PC-3 (cell line): ENCODE measurements around the gene TMTC2. TPM values are rescaled to one million over a fixed set of nuclear protein-coding genes. Genes with fewer than 3 reads are reported as not detected.

Source experiments
- ATAC-seq: fragments of 200-7000 bp; cut with Tn5 transposase; 2 replicates; pipeline ENCODE4 v1.9.1; 2020; ENCODE audit warnings: mild to moderate bottlenecking, moderate library complexity
- BruUV-seq: library from RNA; stranded (reverse); fragments of 400-500 nt; replicated peaks from 2 replicates; lab custom pipeline; 2021; lab: Mats Ljungman, UMichigan
- CTCF ChIA-PET: fragments of 300-600 bp; sonication (Branson Sonifier 250); formaldehyde crosslinking; loops from one replicate; lab custom pipeline; 2022; ENCODE audit warnings: antibody characterized with exemption; lab: Charles Lee
- POLR2A ChIA-PET: fragments of 300-600 bp; sonication (Branson Sonifier 250); formaldehyde crosslinking; loops from one replicate; lab custom pipeline; 2022; ENCODE audit warnings: antibody characterized with exemption; ENCODE audit not compliant: unreplicated experiment; lab: Charles Lee
- DNase-seq: peaks from one replicate; pipeline ENCODE4 v3.0.0-alpha.2; 2015
- H2AFZ ChIP-seq: fragments of 300-600 bp; sonication (generic); 2 replicates; pipeline ENCODE4 v1.6.0; 2016; ENCODE audit warnings: antibody characterized with exemption, low read length
- H3F3A ChIP-seq: fragments of 300-600 bp; sonication (generic); one replicate; pipeline ENCODE4 v1.6.0; 2017; ENCODE audit warnings: antibody characterized with exemption, low read length, control low read depth, mild to moderate bottlenecking; ENCODE audit not compliant: unreplicated experiment
- H3K27ac ChIP-seq: fragments of 300-600 bp; sonication (generic); 2 replicates; pipeline ENCODE4 v1.5.1; 2016; ENCODE audit warnings: mild to moderate bottlenecking, low read length
- H3K27me3 ChIP-seq: fragments of 300-600 bp; sonication (generic); 2 replicates; pipeline ENCODE4 v1.6.1; 2016; ENCODE audit warnings: low read length, mixed read lengths
- H3K36me3 ChIP-seq: fragments of 300-600 bp; sonication (generic); 2 replicates; pipeline ENCODE4 v1.6.1; 2016; ENCODE audit warnings: low read depth, mixed run types, low read length, mixed read lengths
- H3K4me1 ChIP-seq: fragments of 300-600 bp; sonication (generic); 2 replicates; pipeline ENCODE4 v1.5.1; 2016; ENCODE audit warnings: low read length; ENCODE audit not compliant: insufficient read depth
- H3K4me2 ChIP-seq: fragments of 300-600 bp; sonication (generic); 2 replicates; pipeline ENCODE4 v1.6.0; 2016; ENCODE audit warnings: low read length
- H3K4me3 ChIP-seq: fragments of 300-600 bp; sonication (generic); 2 replicates; pipeline ENCODE4 v1.5.1; 2016; ENCODE audit warnings: mild to moderate bottlenecking, low read length, mixed read lengths
- H3K79me2 ChIP-seq: fragments of 300-600 bp; sonication (generic); 2 replicates; pipeline ENCODE4 v1.6.1; 2017; ENCODE audit warnings: low read length, mixed read lengths
- H3K9ac ChIP-seq: fragments of 300-600 bp; sonication (generic); 2 replicates; pipeline ENCODE4 v1.6.0; 2016; ENCODE audit warnings: mild to moderate bottlenecking, low read length
- H3K9me2 ChIP-seq: fragments of 300-600 bp; sonication (generic); replicated peaks from 2 replicates; pipeline ENCODE4 v1.6.1; 2016; ENCODE audit warnings: mixed run types, low read length, mixed read lengths
- H3K9me3 ChIP-seq: fragments of 300-600 bp; sonication (generic); 2 replicates; pipeline ENCODE4 v1.6.1; 2016; ENCODE audit warnings: low read length, mixed read lengths
- H4K20me1 ChIP-seq: fragments of 300-600 bp; sonication (generic); 2 replicates; pipeline ENCODE4 v1.6.1; 2016; ENCODE audit warnings: low read length, mixed read lengths
- EZH2 ChIP-seq: fragments of 300-600 bp; sonication (generic); IDR thresholded peaks from one replicate; pipeline ENCODE4 v1.6.1; 2017; ENCODE audit warnings: antibody characterized with exemption, mild to moderate bottlenecking, low read length; ENCODE audit not compliant: unreplicated experiment
- EZH2phosphoT487 ChIP-seq: fragments of 300-600 bp; sonication (generic); IDR thresholded peaks from 2 replicates; pipeline ENCODE4 v1.6.1; 2018; ENCODE audit warnings: mild to moderate bottlenecking, antibody characterized with exemption, low read length, borderline replicate concordance
- intact Hi-C: fragments of 100-400 bp; cut with micrococcal nuclease; formaldehyde crosslinking; loops from 2 replicates; pipeline ENCODE4 v1.9.0; 2023
- total RNA-seq: library from RNA; depleted of rRNA; stranded (reverse); fragments of >200 nt; gene quantifications from 2 replicates; pipeline ENCODE4 v1.2.3, GENCODE V29; 2014
- TF ChIP-seq, protein P1 (sequence below): fragments of 300-600 bp; sonication (generic); conservative IDR thresholded peaks from 2 replicates; pipeline ENCODE4 v1.5.1; 2017; ENCODE audit warnings: antibody characterized with exemption, low read depth, mild to moderate bottlenecking, low read length

The TMTC2 gene
- total RNA-seq, 1 experiment from 2014 or later, result 10.7 TPM

DNA sequence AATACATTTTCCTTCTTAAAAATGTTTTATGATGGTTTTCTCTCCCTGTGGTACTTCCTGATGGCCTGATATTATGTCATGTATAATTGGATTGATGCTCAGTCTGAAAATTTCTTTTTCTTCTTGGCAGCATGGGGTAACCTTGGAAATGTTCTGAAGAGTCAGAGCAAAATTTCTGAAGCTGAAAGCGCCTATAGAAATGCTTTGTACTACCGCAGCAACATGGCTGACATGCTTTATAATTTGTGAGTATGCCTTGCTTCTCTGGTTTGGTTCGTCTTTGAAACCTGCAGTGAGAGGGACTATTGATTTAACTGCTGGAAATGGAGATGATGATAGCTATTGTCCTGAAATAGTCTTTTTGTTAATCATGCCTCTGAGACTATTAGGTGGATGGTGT, 243.6 kb downstream of the TMTC2 start:
- Histone ChIP-seq H3F3A (no peaks in the 10 kb centered on the region), H3K27ac (no peak overlapping the region), H3K4me1 (peaks cover 11% of the 10 kb centered on the region; the same call in 1 of the 2 replicates), H3K4me2 (no peak overlapping the region), H3K36me3 (no peaks in the 10 kb centered on the region), H2AFZ (no peak overlapping the region), H3K27me3 (no peaks in the 10 kb centered on the region), H3K9ac (no peak overlapping the region), H4K20me1 (no peaks in the 10 kb centered on the region), H3K4me3 (no peak overlapping the region), H3K9me3 (no peaks in the 10 kb centered on the region), H3K9me2 (no peaks in the 10 kb centered on the region), H3K79me2 (no peaks in the 10 kb centered on the region)
- intact Hi-C loops, result no loop called here
- POLR2A ChIA-PET, result no interaction called here
- CTCF ChIA-PET, result no interaction called here
- no TSS peak for BruUV-seq
- no peak for ATAC-seq
- no peak for DNase-seq
- TF ChIP-seq EZH2phosphoT487, result no peak
- no peak for TF ChIP-seq EZH2
- TF ChIP-seq, protein P1, sequence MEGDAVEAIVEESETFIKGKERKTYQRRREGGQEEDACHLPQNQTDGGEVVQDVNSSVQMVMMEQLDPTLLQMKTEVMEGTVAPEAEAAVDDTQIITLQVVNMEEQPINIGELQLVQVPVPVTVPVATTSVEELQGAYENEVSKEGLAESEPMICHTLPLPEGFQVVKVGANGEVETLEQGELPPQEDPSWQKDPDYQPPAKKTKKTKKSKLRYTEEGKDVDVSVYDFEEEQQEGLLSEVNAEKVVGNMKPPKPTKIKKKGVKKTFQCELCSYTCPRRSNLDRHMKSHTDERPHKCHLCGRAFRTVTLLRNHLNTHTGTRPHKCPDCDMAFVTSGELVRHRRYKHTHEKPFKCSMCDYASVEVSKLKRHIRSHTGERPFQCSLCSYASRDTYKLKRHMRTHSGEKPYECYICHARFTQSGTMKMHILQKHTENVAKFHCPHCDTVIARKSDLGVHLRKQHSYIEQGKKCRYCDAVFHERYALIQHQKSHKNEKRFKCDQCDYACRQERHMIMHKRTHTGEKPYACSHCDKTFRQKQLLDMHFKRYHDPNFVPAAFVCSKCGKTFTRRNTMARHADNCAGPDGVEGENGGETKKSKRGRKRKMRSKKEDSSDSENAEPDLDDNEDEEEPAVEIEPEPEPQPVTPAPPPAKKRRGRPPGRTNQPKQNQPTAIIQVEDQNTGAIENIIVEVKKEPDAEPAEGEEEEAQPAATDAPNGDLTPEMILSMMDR, result no peak

DNA sequence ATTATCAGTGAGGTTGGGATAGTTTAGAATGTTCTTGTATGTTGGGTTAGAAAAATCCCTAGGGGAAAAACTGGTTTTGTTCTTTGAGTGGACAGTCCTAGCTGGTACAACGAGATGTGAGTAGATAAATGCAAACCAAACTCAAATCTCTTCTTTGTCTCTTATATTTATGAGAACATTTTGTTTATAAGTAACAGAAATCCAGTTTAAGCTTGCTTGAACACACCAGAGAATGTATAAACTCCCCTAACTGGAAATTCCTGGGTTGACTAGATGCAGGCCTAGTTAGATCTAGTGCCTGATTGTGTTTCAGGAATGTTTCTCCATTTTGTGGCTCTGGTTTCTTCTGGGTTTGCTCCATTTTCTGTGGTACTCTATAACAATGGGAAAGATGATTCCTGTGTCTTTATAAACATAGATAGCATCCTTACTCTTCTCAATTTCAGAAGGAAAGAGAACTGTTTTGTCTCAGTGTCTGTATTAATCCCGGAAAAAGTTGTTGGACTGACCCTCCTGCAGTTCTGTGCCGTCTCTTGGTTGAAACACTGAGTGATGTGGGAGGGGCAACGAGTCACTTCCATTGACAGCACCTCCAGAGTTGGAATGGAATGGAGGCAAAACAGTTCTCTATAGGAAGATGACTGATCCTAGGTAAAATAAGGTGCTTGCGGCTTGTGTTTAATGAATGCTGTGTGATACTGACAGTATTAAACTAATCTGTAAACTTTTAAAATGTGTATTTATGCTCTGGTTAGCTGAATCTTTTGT, 244.8 kb downstream of the TMTC2 start:
- peak overlapping the region; percentile 23 for H3K27ac ChIP-seq
- H3K4me1 ChIP-seq, result peaks cover 11% of the 10 kb centered on the region; the same call in 1 of the 2 replicates
- no peaks in the 10 kb centered on the region for H3K9me3 ChIP-seq
- no peaks in the 10 kb centered on the region for H3K9me2 ChIP-seq
- H4K20me1 ChIP-seq, result no peaks in the 10 kb centered on the region
- H3K9ac ChIP-seq, result no peak overlapping the region
- ChIA-PET CTCF (no interaction called here), POLR2A (no interaction called here)
- H3K4me2 ChIP-seq, result peak overlapping the region; percentile 4
- TF ChIP-seq EZH2 (no peak), EZH2phosphoT487 (no peak)
- TF ChIP-seq, protein P1, result no peak
- no peaks in the 10 kb centered on the region for H3F3A ChIP-seq
- H2AFZ ChIP-seq, result peak overlapping the region; percentile 59
- H3K79me2 ChIP-seq, result no peaks in the 10 kb centered on the region
- BruUV-seq, result no TSS peak
- ATAC-seq (peak; percentile 75), DNase-seq (peak; percentile 49)
- H3K36me3 ChIP-seq, result no peaks in the 10 kb centered on the region
- no peak overlapping the region for H3K4me3 ChIP-seq
- intact Hi-C loops, result no loop called here
- no peaks in the 10 kb centered on the region for H3K27me3 ChIP-seq

DNA sequence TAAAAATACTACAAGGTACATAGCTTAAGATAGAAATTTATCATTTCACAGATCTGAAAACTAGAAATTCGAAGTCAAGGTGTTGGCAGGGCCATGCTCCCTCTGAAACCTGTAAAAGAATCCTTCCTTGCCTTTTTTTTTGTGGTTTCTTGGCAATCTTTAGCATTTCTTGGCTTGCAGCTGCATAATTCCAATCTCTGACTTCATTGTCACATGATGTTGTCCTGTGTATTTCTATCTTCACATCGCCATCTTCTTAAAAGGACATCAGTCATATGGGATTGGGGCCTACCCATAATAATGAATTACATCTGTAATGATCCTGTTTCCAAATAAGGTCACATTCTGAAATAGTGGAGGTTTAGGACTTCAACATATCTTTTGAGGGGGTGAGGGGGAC, 250.4 kb downstream of the TMTC2 start:
- Histone ChIP-seq H3K4me2 (no peak overlapping the region), H3K9me2 (no peaks in the 10 kb centered on the region), H3K4me1 (0 out of 2 replicates have a peak, but pooled peaks cover under 1% of the 10 kb centered on the region), H3K9ac (no peak overlapping the region), H2AFZ (no peak overlapping the region), H3K4me3 (no peak overlapping the region), H3K79me2 (no peaks in the 10 kb centered on the region), H3K27ac (no peak overlapping the region), H4K20me1 (no peaks in the 10 kb centered on the region), H3F3A (peaks cover 2% of the 10 kb centered on the region), H3K36me3 (no peaks in the 10 kb centered on the region), H3K9me3 (no peaks in the 10 kb centered on the region), H3K27me3 (no peaks in the 10 kb centered on the region)
- intact Hi-C loops, result no loop called here
- ATAC-seq (no peak), DNase-seq (no peak)
- ChIA-PET POLR2A (no interaction called here), CTCF (no interaction called here)
- TF ChIP-seq, protein P1, result no peak
- TF ChIP-seq EZH2, result no peak
- TF ChIP-seq EZH2phosphoT487, result no peak
- no TSS peak for BruUV-seq
